OCI-LY1 (cell line): ENCODE data around the gene IST1.
A peak's percentile ranks its signal among the peaks of the same experiment; 100 is the strongest.

Source experiments
- H2AFZ ChIP-seq: fragments of 200-600 bp; sonication (generic), shearing (Covaris generic); 2 replicates; pipeline ENCODE4 v1.6.0; 2014; ENCODE audit warnings: antibody characterized with exemption, mild to moderate bottlenecking, low read length
- H3F3A ChIP-seq: fragments of 200-600 bp; sonication (generic), shearing (Covaris generic); 2 replicates; pipeline ENCODE4 v1.6.0; 2014; ENCODE audit warnings: mild to moderate bottlenecking, antibody characterized with exemption, low read length, moderate library complexity; ENCODE audit not compliant: insufficient read depth
- H3K27ac ChIP-seq: fragments of 200-600 bp; sonication (generic); 2 replicates; pipeline ENCODE4 v1.5.1; 2014; ENCODE audit warnings: low read length, mixed run types, mild to moderate bottlenecking, low read depth; ENCODE audit not compliant: poor library complexity, severe bottlenecking
- H3K27me3 ChIP-seq: fragments of 200-600 bp; sonication (generic); 2 replicates; pipeline ENCODE4 v1.6.0; 2014; ENCODE audit warnings: antibody characterized with exemption, mild to moderate bottlenecking, low read length, moderate library complexity; ENCODE audit not compliant: insufficient read depth
- H3K36me3 ChIP-seq: fragments of 200-600 bp; sonication (generic); 2 replicates; pipeline ENCODE4 v1.6.1; 2014; ENCODE audit warnings: mild to moderate bottlenecking, antibody characterized with exemption, low read length, moderate library complexity, mixed read lengths; ENCODE audit not compliant: insufficient read depth
- H3K4me1 ChIP-seq: fragments of 200-600 bp; sonication (generic); 2 replicates; pipeline ENCODE4 v1.5.1; 2014; ENCODE audit warnings: mild to moderate bottlenecking, low read length, moderate library complexity; ENCODE audit not compliant: insufficient read depth, severe bottlenecking
- H3K4me2 ChIP-seq: fragments of 200-600 bp; sonication (generic), shearing (Covaris generic); 2 replicates; pipeline ENCODE4 v1.6.1; 2014; ENCODE audit warnings: low read length
- H3K4me3 ChIP-seq: fragments of 200-600 bp; sonication (generic); 2 replicates; pipeline ENCODE4 v1.5.1; 2014; ENCODE audit warnings: low read length, low read depth, mild to moderate bottlenecking, mixed read lengths; ENCODE audit not compliant: poor library complexity, severe bottlenecking
- H3K79me2 ChIP-seq: fragments of 200-600 bp; shearing (Covaris generic); 2 replicates; pipeline ENCODE4 v1.6.1; 2016; ENCODE audit warnings: mixed run types, low read length, mixed read lengths; ENCODE audit not compliant: insufficient read depth
- H3K9ac ChIP-seq: fragments of 200-600 bp; sonication (generic), shearing (Covaris generic); 2 replicates; pipeline ENCODE4 v1.6.1; 2014; ENCODE audit warnings: mild to moderate bottlenecking, low read length, mixed read lengths
- H3K9me2 ChIP-seq: fragments of 200-600 bp; sonication (generic), shearing (Covaris generic); 2 replicates; pipeline ENCODE4 v1.6.1; 2014; ENCODE audit warnings: low read depth, mild to moderate bottlenecking, low read length, mixed read lengths
- H3K9me3 ChIP-seq: fragments of 200-600 bp; shearing (Covaris generic); 2 replicates; pipeline ENCODE4 v1.6.1; 2014; ENCODE audit warnings: low read length, mixed read lengths
- H4K20me1 ChIP-seq: fragments of 200-600 bp; sonication (generic), shearing (Covaris generic); 2 replicates; pipeline ENCODE4 v1.6.0; 2016; ENCODE audit warnings: mild to moderate bottlenecking, low read length; ENCODE audit not compliant: insufficient read depth
- CTCF ChIP-seq: fragments of 200-600 bp; sonication (generic), shearing (Covaris generic); IDR thresholded peaks from 2 replicates; pipeline ENCODE4 v1.5.1; 2017; ENCODE audit warnings: mild to moderate bottlenecking, antibody characterized with exemption, low read length, moderate library complexity, mixed read lengths
- EZH2 ChIP-seq: fragments of 200-600 bp; sonication (generic), shearing (Covaris generic); IDR thresholded peaks from 2 replicates; pipeline ENCODE4 v1.8.0; 2017; ENCODE audit warnings: borderline replicate concordance, mixed run types, mild to moderate bottlenecking, antibody characterized with exemption, low read length, moderate library complexity, mixed read lengths

Gene IST1

GRCh38 chr16:71889147-71889546 lies 6.2 kb upstream of the IST1 start:
- no peaks in the 10 kb centered on the region for H3K9me2 ChIP-seq
- TF ChIP-seq CTCF (no peak), EZH2 (no peak)
- H3K9me3 ChIP-seq = no peaks in the 10 kb centered on the region
- no peak overlapping the region for H3K27ac ChIP-seq
- H3K36me3 ChIP-seq = no peaks in the 10 kb centered on the region
- no peak overlapping the region for H3K4me3 ChIP-seq
- no peak overlapping the region for H3K4me2 ChIP-seq
- peaks cover 5% of the 10 kb centered on the region; the same call in 1 of the 2 replicates for H3F3A ChIP-seq
- H3K27me3 ChIP-seq = no peaks in the 10 kb centered on the region
- peaks cover 26% of the 10 kb centered on the region for H3K4me1 ChIP-seq
- H2AFZ ChIP-seq = no peak overlapping the region
- H3K79me2 ChIP-seq = no peaks in the 10 kb centered on the region
- no peak overlapping the region for H3K9ac ChIP-seq
- no peaks in the 10 kb centered on the region for H4K20me1 ChIP-seq

GRCh38 chr16:71893888-71894228 lies 1.5 kb upstream of the IST1 start:
- TF ChIP-seq EZH2 (no peak), CTCF (no peak)
- no peak overlapping the region; the same call in 1 of the 2 replicates for H2AFZ ChIP-seq
- peak overlapping the region; percentile 78 for H3K27ac ChIP-seq
- no peaks in the 10 kb centered on the region for H3K9me3 ChIP-seq
- H3K27me3 ChIP-seq = no peaks in the 10 kb centered on the region
- no peaks in the 10 kb centered on the region for H3F3A ChIP-seq
- peak overlapping the region; percentile 87 for H3K4me2 ChIP-seq
- H3K9ac ChIP-seq = peak overlapping the region; percentile 87
- H3K36me3 ChIP-seq = peaks cover 8% of the 10 kb centered on the region; the same call in 1 of the 2 replicates
- H3K4me1 ChIP-seq = peaks cover 41% of the 10 kb centered on the region
- H3K4me3 ChIP-seq = peak overlapping the region; percentile 97
- peaks cover 35% of the 10 kb centered on the region for H3K79me2 ChIP-seq
- H3K9me2 ChIP-seq = no peaks in the 10 kb centered on the region
- no peaks in the 10 kb centered on the region for H4K20me1 ChIP-seq

GRCh38 chr16:71894229-71894920 lies 956 bp upstream of the IST1 start:
- Histone ChIP-seq H3K36me3 (peaks cover 8% of the 10 kb centered on the region; the same call in 1 of the 2 replicates), H3K9ac (peak overlapping the region; percentile 87), H3F3A (no peaks in the 10 kb centered on the region), H4K20me1 (no peaks in the 10 kb centered on the region), H2AFZ (no peak overlapping the region; the same call in 1 of the 2 replicates), H3K27ac (peak overlapping the region; percentile 78), H3K79me2 (peaks cover 40% of the 10 kb centered on the region), H3K9me2 (no peaks in the 10 kb centered on the region), H3K4me2 (peak overlapping the region; percentile 87), H3K4me3 (peak overlapping the region; percentile 97), H3K4me1 (peaks cover 41% of the 10 kb centered on the region), H3K9me3 (no peaks in the 10 kb centered on the region), H3K27me3 (no peaks in the 10 kb centered on the region)
- no peak for TF ChIP-seq EZH2
- 0 out of 2 replicates have a peak, but pooled peaks have one; percentile 14 for TF ChIP-seq CTCF
